A673 (cell line): ENCODE data around the gene ZNF500.

Experiments used
- EZH2 ChIP-seq: fragments of 200-600 bp; sonication (generic); IDR thresholded peaks from 2 replicates; pipeline ENCODE4 v1.6.1; 2017; ENCODE audit warnings: borderline replicate concordance, low read depth, mild to moderate bottlenecking, mixed read lengths, antibody characterized with exemption, low read length; ENCODE audit not compliant: poor library complexity, severe bottlenecking
- TF ChIP-seq, protein P1 (sequence below): fragments of 300-800, 200-600 bp; sonication (generic); conservative IDR thresholded peaks from 2 replicates; pipeline ENCODE4 v1.5.1; 2017; ENCODE audit warnings: low read depth, mild to moderate bottlenecking, antibody characterized with exemption, low read length, moderate library complexity, mixed read lengths

DNA sequence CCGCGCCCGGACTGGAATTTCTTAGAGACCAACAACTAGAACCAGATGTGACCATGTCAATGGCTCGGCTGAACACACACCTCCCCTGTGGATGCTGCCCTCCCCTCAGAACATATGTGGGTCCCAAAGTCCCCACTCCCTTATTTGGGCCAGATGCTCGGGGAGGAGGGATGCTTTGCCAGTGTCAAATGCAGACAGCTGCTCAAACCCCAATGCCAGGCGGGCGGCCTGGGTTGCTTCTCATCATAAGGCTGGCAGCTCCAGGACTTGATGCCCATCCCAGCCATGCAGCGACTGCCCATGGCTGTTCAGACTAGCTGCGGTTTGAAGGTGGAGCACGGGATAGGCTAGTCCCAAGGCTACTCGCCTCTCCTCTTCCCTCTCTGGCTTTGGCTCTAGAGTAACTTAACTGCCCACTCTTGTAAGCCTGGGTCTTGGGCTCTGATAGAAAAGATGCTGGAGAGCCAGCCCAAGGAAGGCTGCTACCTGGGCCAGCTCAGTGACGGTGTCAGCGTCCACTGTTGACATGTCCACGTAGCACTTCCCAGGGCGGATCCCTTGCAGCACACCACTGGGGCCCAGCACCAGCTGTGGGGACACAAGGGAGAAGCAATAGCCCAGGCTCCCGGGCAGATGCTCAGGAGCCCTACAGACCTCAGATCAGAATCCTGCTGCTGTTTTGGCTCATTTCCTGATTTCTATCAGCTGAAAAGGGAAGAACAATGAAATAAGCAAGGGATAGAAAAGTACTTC is 46.5 kb upstream of the ZNF500 start:
- TF ChIP-seq, protein P1, sequence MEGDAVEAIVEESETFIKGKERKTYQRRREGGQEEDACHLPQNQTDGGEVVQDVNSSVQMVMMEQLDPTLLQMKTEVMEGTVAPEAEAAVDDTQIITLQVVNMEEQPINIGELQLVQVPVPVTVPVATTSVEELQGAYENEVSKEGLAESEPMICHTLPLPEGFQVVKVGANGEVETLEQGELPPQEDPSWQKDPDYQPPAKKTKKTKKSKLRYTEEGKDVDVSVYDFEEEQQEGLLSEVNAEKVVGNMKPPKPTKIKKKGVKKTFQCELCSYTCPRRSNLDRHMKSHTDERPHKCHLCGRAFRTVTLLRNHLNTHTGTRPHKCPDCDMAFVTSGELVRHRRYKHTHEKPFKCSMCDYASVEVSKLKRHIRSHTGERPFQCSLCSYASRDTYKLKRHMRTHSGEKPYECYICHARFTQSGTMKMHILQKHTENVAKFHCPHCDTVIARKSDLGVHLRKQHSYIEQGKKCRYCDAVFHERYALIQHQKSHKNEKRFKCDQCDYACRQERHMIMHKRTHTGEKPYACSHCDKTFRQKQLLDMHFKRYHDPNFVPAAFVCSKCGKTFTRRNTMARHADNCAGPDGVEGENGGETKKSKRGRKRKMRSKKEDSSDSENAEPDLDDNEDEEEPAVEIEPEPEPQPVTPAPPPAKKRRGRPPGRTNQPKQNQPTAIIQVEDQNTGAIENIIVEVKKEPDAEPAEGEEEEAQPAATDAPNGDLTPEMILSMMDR = no peak
- no peak for TF ChIP-seq EZH2
